Fibroblast of lung (primary cell): Measurements from ENCODE around the gene PPP3R1.

Experiments
- EZH2 ChIP-seq: IDR thresholded peaks from 2 replicates; pipeline ENCODE4 v1.5.1; 2012; ENCODE audit warnings: low read length, control low read depth, mild to moderate bottlenecking; ENCODE audit errors: missing control alignments
- TF ChIP-seq, protein P1 (sequence below), 2 donors: IDR thresholded peaks in 1 of 2; conservative IDR thresholded peaks in 1 of 2; 1 replicate in 1 of 2; 2 replicates in 1 of 2; pipeline ENCODE4 v1.5.1; 2011 to 2012; ENCODE audit warnings: low read length in 2 of 2, control low read depth in 1 of 2, inconsistent platforms in 1 of 2, low read depth in 1 of 2, mild to moderate bottlenecking in 1 of 2

DNA sequence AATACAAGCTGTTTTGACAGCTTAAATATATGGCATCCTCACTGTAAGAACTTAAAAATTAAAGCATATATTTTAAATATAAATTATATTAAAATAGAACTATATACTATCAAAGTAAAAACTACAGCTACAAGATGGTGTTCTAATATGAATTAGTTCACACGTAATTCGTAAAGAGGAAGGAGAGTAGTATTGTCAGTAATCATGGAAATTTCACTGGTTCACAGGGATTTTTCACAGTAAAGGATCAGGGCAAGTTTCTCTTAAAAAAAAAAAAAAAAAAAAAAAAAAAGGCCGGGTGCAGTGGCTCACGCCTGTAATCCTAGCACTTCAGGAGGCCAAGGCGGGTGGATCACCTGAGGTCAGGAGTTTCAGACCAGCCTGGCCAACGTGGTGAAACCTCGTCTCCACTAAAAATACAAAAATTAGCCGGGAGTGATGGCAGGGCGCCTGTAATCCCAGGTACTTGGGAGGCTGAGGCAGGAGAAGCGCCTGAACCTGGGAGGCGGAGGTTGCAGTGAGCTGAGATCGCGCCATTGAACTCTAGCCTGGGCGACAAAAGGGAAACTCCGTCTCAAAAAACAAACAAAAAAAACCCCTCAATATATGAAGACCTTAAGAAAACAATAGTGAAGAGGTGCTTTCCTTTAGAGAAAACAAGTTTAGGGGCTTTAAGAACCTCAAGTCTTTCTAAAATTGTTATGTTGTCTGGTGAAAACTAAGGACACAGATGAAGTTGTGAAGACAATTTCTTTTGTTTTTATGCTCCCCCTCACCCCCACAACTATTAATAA lies 62.1 kb downstream of the PPP3R1 start:
- TF ChIP-seq, protein P1, sequence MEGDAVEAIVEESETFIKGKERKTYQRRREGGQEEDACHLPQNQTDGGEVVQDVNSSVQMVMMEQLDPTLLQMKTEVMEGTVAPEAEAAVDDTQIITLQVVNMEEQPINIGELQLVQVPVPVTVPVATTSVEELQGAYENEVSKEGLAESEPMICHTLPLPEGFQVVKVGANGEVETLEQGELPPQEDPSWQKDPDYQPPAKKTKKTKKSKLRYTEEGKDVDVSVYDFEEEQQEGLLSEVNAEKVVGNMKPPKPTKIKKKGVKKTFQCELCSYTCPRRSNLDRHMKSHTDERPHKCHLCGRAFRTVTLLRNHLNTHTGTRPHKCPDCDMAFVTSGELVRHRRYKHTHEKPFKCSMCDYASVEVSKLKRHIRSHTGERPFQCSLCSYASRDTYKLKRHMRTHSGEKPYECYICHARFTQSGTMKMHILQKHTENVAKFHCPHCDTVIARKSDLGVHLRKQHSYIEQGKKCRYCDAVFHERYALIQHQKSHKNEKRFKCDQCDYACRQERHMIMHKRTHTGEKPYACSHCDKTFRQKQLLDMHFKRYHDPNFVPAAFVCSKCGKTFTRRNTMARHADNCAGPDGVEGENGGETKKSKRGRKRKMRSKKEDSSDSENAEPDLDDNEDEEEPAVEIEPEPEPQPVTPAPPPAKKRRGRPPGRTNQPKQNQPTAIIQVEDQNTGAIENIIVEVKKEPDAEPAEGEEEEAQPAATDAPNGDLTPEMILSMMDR (conservative IDR thresholded peaks at IDR 0.05 in 1 of 2, IDR thresholded peaks at IDR 0.05 in 1 of 2; ENCODE audit: low read depth in 1 of 2, low read length in 2 of 2) = no peak
- no peak for TF ChIP-seq EZH2
